B cell (primary cell): Measurements from ENCODE around the gene VSIG10.

ENCODE experiments used
- CTCF ChIP-seq: fragments of 200-600 bp; IDR thresholded peaks from one replicate; pipeline ENCODE4 v1.8.0; 2022; ENCODE audit warnings: antibody characterized with exemption, mild to moderate bottlenecking
- EZH2 ChIP-seq: IDR thresholded peaks from 2 replicates; pipeline ENCODE4 v1.6.1; 2012; ENCODE audit warnings: borderline replicate concordance, low read depth, mild to moderate bottlenecking, moderate library complexity, low read length; ENCODE audit not compliant: insufficient read depth, poor library complexity, severe bottlenecking

- TF ChIP-seq CTCF: no peak
- TF ChIP-seq EZH2: no peak
These were observed 4.7 kb downstream of the VSIG10 start for GRCh38 chr12:118098911-118099671.
